NCI-H69 (cell line): Measurements from ENCODE around the gene PROSER2.
"Not testable (repeated sequence)": the region's sequence is repeated elsewhere in the genome, so short reads cannot be mapped to it uniquely, and the experiment has no call there.

Experiments
- DNase-seq: peaks from one replicate; lab custom pipeline; 2025; lab: John Stamatoyannopoulos, UW

PROSER2 gene

GRCh38 chr10:11886138-11886474 is 63.0 kb downstream of the PROSER2 start:
- no peak for DNase-seq

GRCh38 chr10:11886851-11887250 is 63.7 kb downstream of the PROSER2 start:
- DNase-seq: no peak

GRCh38 chr10:11887381-11888227 is 64.4 kb downstream of the PROSER2 start:
- DNase-seq: no peak

GRCh38 chr10:11889263-11889662 is 66.1 kb downstream of the PROSER2 start:
- not testable (repeated sequence) for DNase-seq

GRCh38 chr10:11891776-11892486 is 68.8 kb downstream of the PROSER2 start:
- no peak for DNase-seq

- DNase-seq: no peak
These were observed 70.7 kb downstream of the PROSER2 start for GRCh38 chr10:11893749-11894278.

- peak; percentile 55 for DNase-seq
These were observed 71.4 kb downstream of the PROSER2 start for GRCh38 chr10:11894381-11895107.

GRCh38 chr10:11895108-11895466 is 71.9 kb downstream of the PROSER2 start:
- no peak for DNase-seq

- DNase-seq: no peak
These were observed 72.4 kb downstream of the PROSER2 start for GRCh38 chr10:11895598-11895997.

GRCh38 chr10:11896549-11897200 is 73.5 kb downstream of the PROSER2 start:
- DNase-seq: no peak

- DNase-seq: no peak
These were observed 74.8 kb downstream of the PROSER2 start for GRCh38 chr10:11898033-11898371.

GRCh38 chr10:11898372-11899066 is 75.4 kb downstream of the PROSER2 start:
- peak; percentile 89 for DNase-seq

- no peak for DNase-seq
These were observed 76.1 kb downstream of the PROSER2 start for GRCh38 chr10:11899067-11899876.

GRCh38 chr10:11901036-11901301 is 77.8 kb downstream of the PROSER2 start:
- no peak for DNase-seq

- no peak for DNase-seq
These were observed 78.3 kb downstream of the PROSER2 start for GRCh38 chr10:11901454-11901832.

GRCh38 chr10:11901833-11902475 is 78.8 kb downstream of the PROSER2 start:
- no peak for DNase-seq

- no peak for DNase-seq
These were observed 79.5 kb downstream of the PROSER2 start for GRCh38 chr10:11902646-11903045.

- no peak for DNase-seq
These were observed 83.6 kb downstream of the PROSER2 start for GRCh38 chr10:11906714-11907113.

GRCh38 chr10:11907914-11908313 is 84.8 kb downstream of the PROSER2 start:
- DNase-seq: no peak

GRCh38 chr10:11908536-11908935 is 85.4 kb downstream of the PROSER2 start:
- no peak for DNase-seq

GRCh38 chr10:11908991-11909390 is 85.8 kb downstream of the PROSER2 start:
- DNase-seq: no peak
